ENCODE data around the gene COQ7.
A peak's percentile ranks its signal among the peaks of the same experiment; 100 is the strongest.

COQ7 gene

GRCh38 chr16:19067349-19068236, at the start of gene COQ7:
Gene COQ7 (plus strand): TSS chr16:19067614. CDS start chr16:19067665, 51 bp downstream.
- DNase-seq (ENCODE audit: low read depth) = peak; percentile 100

- DNase-seq (ENCODE audit: low read depth) = no peak
Measured at GRCh38 chr16:19020689-19021088, 46.7 kb upstream of the COQ7 start.

- DNase-seq (ENCODE audit: low read depth) = no peak
Measured at GRCh38 chr16:19021747-19022146, 45.7 kb upstream of the COQ7 start.

GRCh38 chr16:19027416-19027815, 40.0 kb upstream of the COQ7 start:
- no peak for DNase-seq (ENCODE audit: low read depth)

GRCh38 chr16:19029980-19030379, 37.4 kb upstream of the COQ7 start:
- no peak for DNase-seq (ENCODE audit: low read depth)

GRCh38 chr16:19031738-19032137, 35.7 kb upstream of the COQ7 start:
- DNase-seq (ENCODE audit: low read depth) = no peak

GRCh38 chr16:19033761-19034160, 33.7 kb upstream of the COQ7 start:
- DNase-seq (ENCODE audit: low read depth) = no peak

GRCh38 chr16:19040400-19040799, 27.0 kb upstream of the COQ7 start:
- no peak for DNase-seq (ENCODE audit: low read depth)

- DNase-seq (ENCODE audit: low read depth) = no peak
Measured at GRCh38 chr16:19044769-19045168, 22.6 kb upstream of the COQ7 start.

GRCh38 chr16:19046062-19046461, 21.4 kb upstream of the COQ7 start:
- no peak for DNase-seq (ENCODE audit: low read depth)

- no peak for DNase-seq (ENCODE audit: low read depth)
Measured at GRCh38 chr16:19062706-19063105, 4.7 kb upstream of the COQ7 start.

GRCh38 chr16:19066988-19067348, 446 bp upstream of the COQ7 start:
- DNase-seq (ENCODE audit: low read depth) = no peak

GRCh38 chr16:19068237-19068815, 912 bp downstream of the COQ7 start:
- DNase-seq (ENCODE audit: low read depth) = no peak

GRCh38 chr16:19071811-19072777, 4.7 kb downstream of the COQ7 start:
- DNase-seq (ENCODE audit: low read depth) = peak; percentile 44

GRCh38 chr16:19073344-19073743, 5.9 kb downstream of the COQ7 start:
- DNase-seq (ENCODE audit: low read depth) = no peak

GRCh38 chr16:19073863-19074262, 6.4 kb downstream of the COQ7 start:
- no peak for DNase-seq (ENCODE audit: low read depth)

GRCh38 chr16:19075511-19075910, 8.1 kb downstream of the COQ7 start:
- no peak for DNase-seq (ENCODE audit: low read depth)

GRCh38 chr16:19077879-19078278, 10.5 kb downstream of the COQ7 start:
- no peak for DNase-seq (ENCODE audit: low read depth)

GRCh38 chr16:19083670-19084069, 16.3 kb downstream of the COQ7 start:
- DNase-seq (ENCODE audit: low read depth) = no peak

- DNase-seq (ENCODE audit: low read depth) = no peak
Measured at GRCh38 chr16:19084139-19084538, 16.7 kb downstream of the COQ7 start.

GRCh38 chr16:19084879-19085278, 17.5 kb downstream of the COQ7 start:
- DNase-seq (ENCODE audit: low read depth) = no peak

- DNase-seq (ENCODE audit: low read depth) = no peak
Measured at GRCh38 chr16:19085679-19086200, 18.3 kb downstream of the COQ7 start.

Data from fibroblast of gingiva (primary cell).